Parathyroid adenoma (tissue), 2 donors: ENCODE measurements around the gene CNTNAP2.
"Not testable (repeated sequence)": the region's sequence is repeated elsewhere in the genome, so short reads cannot be mapped to it uniquely, and the experiment has no call there.

Experiments
- H2AFZ ChIP-seq: fragments of 300-600 bp; sonication (generic); one replicate; pipeline ENCODE4 v1.7.0; 2017; ENCODE audit warnings: antibody characterized with exemption, mild to moderate bottlenecking
- H3K27ac ChIP-seq: fragments of 300-600 bp; sonication (generic); one replicate; pipeline ENCODE4 v1.7.0; 2017
- H3K27me3 ChIP-seq: fragments of 300-600 bp; sonication (generic); one replicate; pipeline ENCODE4 v1.7.0; 2017; ENCODE audit warnings: low read length; ENCODE audit not compliant: control insufficient read depth, insufficient read depth
- H3K36me3 ChIP-seq: fragments of 300-600 bp; sonication (generic); one replicate; pipeline ENCODE4 v1.7.0; 2017; ENCODE audit warnings: low read length; ENCODE audit not compliant: control insufficient read depth, insufficient read depth
- H3K4me1 ChIP-seq: fragments of 300-600 bp; sonication (generic); one replicate; pipeline ENCODE4 v1.7.0; 2017; ENCODE audit warnings: control low read depth
- H3K4me2 ChIP-seq: fragments of 300-600 bp; sonication (generic); one replicate; pipeline ENCODE4 v1.7.0; 2017; ENCODE audit warnings: low read length
- H3K4me3 ChIP-seq: fragments of 300-600 bp; sonication (generic); one replicate; pipeline ENCODE4 v1.7.0; 2017; ENCODE audit warnings: low read depth, low read length
- H3K79me2 ChIP-seq: fragments of 300-600 bp; sonication (generic); one replicate; pipeline ENCODE4 v1.7.0; 2017; ENCODE audit warnings: control low read depth
- H3K9ac ChIP-seq: fragments of 300-600 bp; sonication (generic); one replicate; pipeline ENCODE4 v1.7.0; 2017; ENCODE audit warnings: mild to moderate bottlenecking
- H3K9me3 ChIP-seq: fragments of 300-600 bp; sonication (generic); one replicate; pipeline ENCODE4 v1.7.0; 2017; ENCODE audit warnings: low read length; ENCODE audit not compliant: control insufficient read depth
- TF ChIP-seq, protein P1 (sequence below): fragments of 300-600 bp; sonication (generic); IDR thresholded peaks from one replicate; pipeline ENCODE4 v1.7.0; 2017; ENCODE audit warnings: antibody characterized with exemption, mild to moderate bottlenecking
- donor health status: primary hyperparathyroidism.

Gene CNTNAP2

DNA sequence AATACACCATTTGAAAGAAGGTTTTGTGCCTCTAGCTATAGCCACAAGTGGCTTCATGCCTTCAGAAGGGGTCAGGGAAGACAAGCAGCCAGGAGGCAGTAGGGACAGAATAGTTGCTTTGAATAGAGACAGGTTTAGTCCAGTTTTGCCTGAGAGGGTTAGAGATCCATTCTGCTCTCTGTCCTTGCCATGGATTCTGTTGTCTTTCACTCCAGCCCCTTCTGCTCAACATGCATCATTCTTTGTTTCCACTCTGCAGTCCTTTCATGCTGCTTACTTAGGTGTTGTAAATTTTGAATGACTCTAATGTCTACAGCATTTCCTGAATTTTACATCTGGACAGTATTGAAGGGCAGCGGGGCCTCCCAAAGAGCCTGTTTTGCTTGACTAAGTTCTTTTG, 60.3 kb downstream of the CNTNAP2 start:
- Histone ChIP-seq H2AFZ (no peak overlapping the region), H3K9me3 (no peaks in the 10 kb centered on the region), H3K9ac (no peak overlapping the region), H3K27me3 (no peaks in the 10 kb centered on the region), H3K4me3 (no peak overlapping the region), H3K4me2 (no peak overlapping the region), H3K79me2 (no peaks in the 10 kb centered on the region), H3K36me3 (no peaks in the 10 kb centered on the region), H3K27ac (no peak overlapping the region), H3K4me1 (no peaks in the 10 kb centered on the region)
- TF ChIP-seq, protein P1, sequence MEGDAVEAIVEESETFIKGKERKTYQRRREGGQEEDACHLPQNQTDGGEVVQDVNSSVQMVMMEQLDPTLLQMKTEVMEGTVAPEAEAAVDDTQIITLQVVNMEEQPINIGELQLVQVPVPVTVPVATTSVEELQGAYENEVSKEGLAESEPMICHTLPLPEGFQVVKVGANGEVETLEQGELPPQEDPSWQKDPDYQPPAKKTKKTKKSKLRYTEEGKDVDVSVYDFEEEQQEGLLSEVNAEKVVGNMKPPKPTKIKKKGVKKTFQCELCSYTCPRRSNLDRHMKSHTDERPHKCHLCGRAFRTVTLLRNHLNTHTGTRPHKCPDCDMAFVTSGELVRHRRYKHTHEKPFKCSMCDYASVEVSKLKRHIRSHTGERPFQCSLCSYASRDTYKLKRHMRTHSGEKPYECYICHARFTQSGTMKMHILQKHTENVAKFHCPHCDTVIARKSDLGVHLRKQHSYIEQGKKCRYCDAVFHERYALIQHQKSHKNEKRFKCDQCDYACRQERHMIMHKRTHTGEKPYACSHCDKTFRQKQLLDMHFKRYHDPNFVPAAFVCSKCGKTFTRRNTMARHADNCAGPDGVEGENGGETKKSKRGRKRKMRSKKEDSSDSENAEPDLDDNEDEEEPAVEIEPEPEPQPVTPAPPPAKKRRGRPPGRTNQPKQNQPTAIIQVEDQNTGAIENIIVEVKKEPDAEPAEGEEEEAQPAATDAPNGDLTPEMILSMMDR: no peak

DNA sequence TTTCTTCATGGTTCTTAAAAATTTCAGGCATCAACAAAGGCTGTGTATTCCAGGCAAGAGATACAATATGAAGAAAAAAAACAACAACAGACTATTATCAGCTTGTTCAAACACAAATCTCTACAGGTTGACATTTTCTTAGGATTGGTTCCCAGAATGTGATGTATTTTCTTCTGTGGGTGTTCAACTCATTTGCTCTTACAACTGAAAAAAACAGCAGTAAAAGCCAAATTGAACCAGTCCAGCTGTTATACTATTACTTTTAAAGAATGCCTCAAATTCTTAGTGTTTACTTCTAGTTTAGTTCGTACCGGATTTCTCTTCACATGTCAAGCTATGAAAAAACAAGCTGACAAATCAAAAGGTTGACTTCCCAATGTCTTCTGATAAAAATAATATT, 60.7 kb downstream of the CNTNAP2 start:
- TF ChIP-seq, protein P1: no peak
- H3K4me2 ChIP-seq: no peak overlapping the region
- H3K79me2 ChIP-seq: no peaks in the 10 kb centered on the region
- H3K4me3 ChIP-seq: no peak overlapping the region
- no peaks in the 10 kb centered on the region for H3K9me3 ChIP-seq
- no peak overlapping the region for H2AFZ ChIP-seq
- no peak overlapping the region for H3K27ac ChIP-seq
- H3K36me3 ChIP-seq: no peaks in the 10 kb centered on the region
- H3K9ac ChIP-seq: no peak overlapping the region
- H3K4me1 ChIP-seq: no peaks in the 10 kb centered on the region
- no peaks in the 10 kb centered on the region for H3K27me3 ChIP-seq

DNA sequence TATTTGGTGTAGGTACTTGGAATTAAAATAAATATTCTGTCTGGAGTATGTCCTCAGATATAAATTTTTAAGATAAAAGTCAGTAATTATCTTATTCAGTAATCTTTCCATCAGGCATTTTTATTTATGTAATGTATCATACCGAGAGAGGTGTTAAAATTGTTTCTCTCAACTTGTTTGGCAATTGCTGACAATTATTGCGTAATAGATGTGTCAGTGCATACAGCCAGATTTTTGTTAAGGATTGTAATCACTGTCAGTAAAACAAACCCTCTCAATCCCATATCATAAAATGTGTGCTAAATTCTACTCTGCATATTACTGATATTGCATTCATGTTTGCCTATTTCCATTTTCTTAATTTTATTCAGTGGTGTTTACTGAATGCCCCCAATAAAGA, 69.2 kb downstream of the CNTNAP2 start:
- TF ChIP-seq, protein P1: no peak

GRCh38 chr7:146191428-146191827, 74.8 kb downstream of the CNTNAP2 start:
- H3K4me3 ChIP-seq, H3K4me2 ChIP-seq, H3K27ac ChIP-seq, H3K36me3 ChIP-seq, H3K4me1 ChIP-seq, H3K9me3 ChIP-seq, H3K79me2 ChIP-seq, H3K27me3 ChIP-seq, H3K9ac ChIP-seq, H2AFZ ChIP-seq: not testable (repeated sequence)

More for the DNA sequence above, 69.2 kb downstream of the CNTNAP2 start:
- Histone ChIP-seq H3K9ac (no peak overlapping the region), H3K4me2 (no peak overlapping the region), H3K4me3 (no peak overlapping the region), H3K9me3 (no peaks in the 10 kb centered on the region), H3K36me3 (no peaks in the 10 kb centered on the region), H3K27ac (no peak overlapping the region), H3K27me3 (no peaks in the 10 kb centered on the region), H2AFZ (no peak overlapping the region), H3K79me2 (no peaks in the 10 kb centered on the region), H3K4me1 (no peaks in the 10 kb centered on the region)

DNA sequence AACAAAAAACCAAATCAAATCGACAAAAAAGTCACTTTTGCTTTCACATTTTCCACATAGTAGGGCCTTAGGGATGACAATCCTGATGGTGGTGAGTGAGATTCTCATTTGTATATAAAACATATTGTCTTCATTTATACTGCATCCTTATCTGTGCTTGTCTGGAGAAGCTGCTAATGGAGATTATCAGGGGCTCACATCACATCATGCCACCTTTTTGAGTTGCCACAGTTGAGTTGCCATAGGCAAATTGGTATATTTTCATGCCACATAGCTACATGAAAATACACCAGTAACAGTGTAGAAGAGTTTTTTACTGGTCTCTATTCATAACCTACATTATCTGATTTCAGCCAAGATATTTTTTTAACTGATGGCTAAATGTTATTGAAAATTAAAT, 85.3 kb downstream of the CNTNAP2 start:
- H3K27me3 ChIP-seq: no peaks in the 10 kb centered on the region
- TF ChIP-seq, protein P1: no peak
- no peak overlapping the region for H3K4me3 ChIP-seq

More for the DNA sequence above, 85.3 kb downstream of the CNTNAP2 start:
- Histone ChIP-seq H3K79me2 (no peaks in the 10 kb centered on the region), H3K4me1 (no peaks in the 10 kb centered on the region), H3K36me3 (no peaks in the 10 kb centered on the region), H3K4me2 (no peak overlapping the region), H3K9ac (no peak overlapping the region), H3K9me3 (no peaks in the 10 kb centered on the region), H2AFZ (no peak overlapping the region), H3K27ac (no peak overlapping the region)
